Astrocyte (in vitro differentiated cells and primary cell): ENCODE measurements around the gene HS3ST3A1. TPM values are rescaled to one million over a fixed set of nuclear protein-coding genes. Genes with fewer than 3 reads are reported as not detected.

Experiments used
- DNase-seq: peaks from one replicate; pipeline ENCODE4 v3.0.0-alpha.2; 2010; ENCODE audit warnings: low read depth
- FAIRE-seq: peaks from 2 replicates; lab custom pipeline; 2011; peaks lifted over from hg19 to GRCh38; lab: Jason Lieb, UNC
- H2AFZ ChIP-seq: 2 replicates; pipeline ENCODE4 v1.6.0; 2012; ENCODE audit warnings: low read depth, low read length, inconsistent platforms
- H3K27ac ChIP-seq: 2 replicates; pipeline ENCODE4 v1.5.1; 2011; ENCODE audit warnings: low read depth, low read length, inconsistent platforms
- H3K27me3 ChIP-seq: 2 replicates; pipeline ENCODE4 v1.6.0; 2011; ENCODE audit warnings: low read length, inconsistent platforms; ENCODE audit not compliant: insufficient read depth
- H3K36me3 ChIP-seq: 2 replicates; pipeline ENCODE4 v1.5.1; 2011; ENCODE audit warnings: low read length, inconsistent platforms; ENCODE audit not compliant: insufficient read depth
- H3K4me1 ChIP-seq: 2 replicates; pipeline ENCODE4 v1.5.1; 2011; ENCODE audit warnings: low read length, inconsistent platforms; ENCODE audit not compliant: insufficient read depth
- H3K4me2 ChIP-seq: 2 replicates; pipeline ENCODE4 v1.6.0; 2012; ENCODE audit warnings: low read length, inconsistent platforms
- H3K4me3 ChIP-seq: 2 replicates; pipeline ENCODE4 v1.5.1; 2011; ENCODE audit warnings: low read depth, mild to moderate bottlenecking, low read length, inconsistent platforms; ENCODE audit not compliant: insufficient read depth
- H3K79me2 ChIP-seq: 2 replicates; pipeline ENCODE4 v1.6.0; 2012; ENCODE audit warnings: mild to moderate bottlenecking, low read length, inconsistent platforms; ENCODE audit not compliant: insufficient read depth
- H3K9ac ChIP-seq: 2 replicates; pipeline ENCODE4 v1.6.0; 2012; ENCODE audit warnings: mild to moderate bottlenecking, low read length, inconsistent platforms
- H3K9me3 ChIP-seq: 2 replicates; pipeline ENCODE4 v1.5.1; 2012; ENCODE audit warnings: low read depth, mild to moderate bottlenecking, low read length, inconsistent platforms; ENCODE audit not compliant: insufficient read depth
- H4K20me1 ChIP-seq: 2 replicates; pipeline ENCODE4 v1.6.0; 2012; ENCODE audit warnings: low read length, inconsistent platforms; ENCODE audit not compliant: insufficient read depth
- H3K27ac Mint-ChIP-seq: one replicate; pipeline ENCODE4 v1.8.0; 2021; ENCODE audit warnings: mild to moderate bottlenecking, mixed read lengths; ENCODE audit not compliant: unreplicated experiment
- H3K27me3 Mint-ChIP-seq: one replicate; pipeline ENCODE4 v1.8.0; 2021; ENCODE audit warnings: low read depth, mixed read lengths; ENCODE audit not compliant: unreplicated experiment
- H3K36me3 Mint-ChIP-seq: one replicate; pipeline ENCODE4 v1.8.0; 2021; ENCODE audit warnings: low read depth, mixed read lengths; ENCODE audit not compliant: unreplicated experiment
- H3K4me1 Mint-ChIP-seq: one replicate; pipeline ENCODE4 v1.8.0; 2021; ENCODE audit warnings: low read depth, mixed read lengths; ENCODE audit not compliant: unreplicated experiment
- H3K4me3 Mint-ChIP-seq: one replicate; pipeline ENCODE4 v1.8.0; 2021; ENCODE audit warnings: mild to moderate bottlenecking, moderate library complexity, mixed read lengths; ENCODE audit not compliant: unreplicated experiment
- H3K9me3 Mint-ChIP-seq: one replicate; pipeline ENCODE4 v1.8.0; 2021; ENCODE audit warnings: mild to moderate bottlenecking, mixed read lengths; ENCODE audit not compliant: unreplicated experiment
- CTCF ChIP-seq: IDR thresholded peaks from 2 replicates; pipeline ENCODE4 v1.5.1; 2011; ENCODE audit warnings: low read depth, mild to moderate bottlenecking, inconsistent platforms, low read length, moderate library complexity; ENCODE audit not compliant: insufficient read depth
- EZH2 ChIP-seq: IDR thresholded peaks from 2 replicates; pipeline ENCODE4 v1.6.1; 2012; ENCODE audit warnings: mild to moderate bottlenecking, low read length, inconsistent platforms; ENCODE audit not compliant: insufficient read depth
- total RNA-seq: library from RNA; stranded (reverse); gene quantifications from 2 replicates; pipeline ENCODE4 v1.2.1, GENCODE V29; 2021

The HS3ST3A1 gene
- total RNA-seq, 1 donor from 2014 or later, result 7.6 TPM

GRCh38 chr17:13638855-13639458 is 37.2 kb upstream of the HS3ST3A1 start:
- H4K20me1 ChIP-seq, result no peaks in the 10 kb centered on the region
- no peak overlapping the region for H3K4me3 Mint-ChIP-seq
- H3K36me3 Mint-ChIP-seq, result no peaks in the 10 kb centered on the region
- FAIRE-seq (no peak), DNase-seq (peak; percentile 44)
- no peaks in the 10 kb centered on the region for H3K4me1 Mint-ChIP-seq
- H3K36me3 ChIP-seq, result no peaks in the 10 kb centered on the region
- H3K4me2 ChIP-seq, result peak overlapping the region; percentile 37
- no peaks in the 10 kb centered on the region for H3K4me1 ChIP-seq
- no peaks in the 10 kb centered on the region for H3K9me3 Mint-ChIP-seq
- no peak overlapping the region for H3K27ac ChIP-seq
- H3K27me3 ChIP-seq, result no peaks in the 10 kb centered on the region
- no peak overlapping the region for H3K9ac ChIP-seq
- no peaks in the 10 kb centered on the region for H3K79me2 ChIP-seq
- no peak for TF ChIP-seq CTCF
- TF ChIP-seq EZH2, result no peak
- H3K4me3 ChIP-seq, result no peak overlapping the region
- no peaks in the 10 kb centered on the region for H3K9me3 ChIP-seq
- peak overlapping the region; percentile 9 for H2AFZ ChIP-seq
- H3K27me3 Mint-ChIP-seq, result peaks cover 3% of the 10 kb centered on the region
- H3K27ac Mint-ChIP-seq, result no peak overlapping the region

GRCh38 chr17:13636951-13637350 is 35.2 kb upstream of the HS3ST3A1 start:
- H3K9me3 Mint-ChIP-seq, result no peaks in the 10 kb centered on the region
- H3K4me3 Mint-ChIP-seq, result no peak overlapping the region
- H3K4me1 Mint-ChIP-seq, result no peaks in the 10 kb centered on the region
- no peaks in the 10 kb centered on the region for H3K4me1 ChIP-seq
- no peak overlapping the region for H3K27ac ChIP-seq
- no peaks in the 10 kb centered on the region for H3K36me3 ChIP-seq
- H3K9ac ChIP-seq, result no peak overlapping the region
- H3K36me3 Mint-ChIP-seq, result no peaks in the 10 kb centered on the region
- TF ChIP-seq CTCF (no peak), EZH2 (no peak)
- H3K4me3 ChIP-seq, result no peak overlapping the region
- no peaks in the 10 kb centered on the region for H4K20me1 ChIP-seq
- no peaks in the 10 kb centered on the region for H3K9me3 ChIP-seq
- FAIRE-seq (no peak), DNase-seq (no peak)
- no peak overlapping the region for H3K4me2 ChIP-seq
- no peaks in the 10 kb centered on the region for H3K79me2 ChIP-seq
- no peaks in the 10 kb centered on the region for H3K27me3 ChIP-seq
- H3K27me3 Mint-ChIP-seq, result no peaks in the 10 kb centered on the region
- H2AFZ ChIP-seq, result peak overlapping the region; percentile 40
- no peak overlapping the region for H3K27ac Mint-ChIP-seq

GRCh38 chr17:13635951-13636350 is 34.2 kb upstream of the HS3ST3A1 start:
- H3K36me3 Mint-ChIP-seq, result no peaks in the 10 kb centered on the region
- H3K9me3 Mint-ChIP-seq, result no peaks in the 10 kb centered on the region
- H3K27ac ChIP-seq, result no peak overlapping the region
- H4K20me1 ChIP-seq, result no peaks in the 10 kb centered on the region
- H3K4me3 ChIP-seq, result no peak overlapping the region
- H3K36me3 ChIP-seq, result no peaks in the 10 kb centered on the region
- no peaks in the 10 kb centered on the region for H3K27me3 ChIP-seq
- H3K4me1 ChIP-seq, result peaks cover 4% of the 10 kb centered on the region
- H3K4me2 ChIP-seq, result no peak overlapping the region
- no peak for FAIRE-seq
- no peak for TF ChIP-seq CTCF
- no peak for TF ChIP-seq EZH2
- no peaks in the 10 kb centered on the region for H3K27me3 Mint-ChIP-seq
- no peak overlapping the region for H3K9ac ChIP-seq
- no peak overlapping the region for H3K27ac Mint-ChIP-seq
- no peaks in the 10 kb centered on the region for H3K4me1 Mint-ChIP-seq
- no peak overlapping the region for H2AFZ ChIP-seq
- DNase-seq, result peak; percentile 35
- no peaks in the 10 kb centered on the region for H3K79me2 ChIP-seq
- H3K9me3 ChIP-seq, result no peaks in the 10 kb centered on the region
- H3K4me3 Mint-ChIP-seq, result no peak overlapping the region
